H9 (cell line): Measurements from ENCODE around the gene WDR75. TPM values are rescaled to one million over a fixed set of nuclear protein-coding genes. Genes with fewer than 3 reads are reported as not detected.

ENCODE experiments used
- DNase-seq: peaks from one replicate; pipeline ENCODE4 v3.0.0-alpha.2; 2017
- H2AFZ ChIP-seq: one replicate; pipeline ENCODE4 v1.6.1; 2013; ENCODE audit warnings: mild to moderate bottlenecking, low read length, control low read depth, moderate library complexity
- H2AK5ac ChIP-seq: 2 replicates; pipeline ENCODE4 v1.6.1; 2013; ENCODE audit warnings: low read length, control low read depth, mixed read lengths; ENCODE audit not compliant: insufficient read length
- H2BK120ac ChIP-seq: one replicate; pipeline ENCODE4 v1.6.1; 2013; ENCODE audit warnings: low read depth, mild to moderate bottlenecking, low read length, control low read depth, inconsistent platforms; ENCODE audit not compliant: poor library complexity, severe bottlenecking
- H2BK12ac ChIP-seq: 2 replicates; pipeline ENCODE4 v1.6.1; 2013; ENCODE audit warnings: low read length, control low read depth, mixed read lengths, low read depth; ENCODE audit not compliant: insufficient read length
- H2BK15ac ChIP-seq: 2 replicates; pipeline ENCODE4 v1.6.1; 2013; ENCODE audit warnings: low read depth, low read length, control low read depth
- H2BK20ac ChIP-seq: one replicate; pipeline ENCODE4 v1.6.1; 2013; ENCODE audit warnings: low read depth, mild to moderate bottlenecking, low read length, control low read depth, inconsistent platforms; ENCODE audit not compliant: poor library complexity, severe bottlenecking
- H2BK5ac ChIP-seq: 2 replicates; pipeline ENCODE4 v1.6.1; 2013; ENCODE audit warnings: low read length, control low read depth, mixed read lengths; ENCODE audit not compliant: insufficient read length
- H3K14ac ChIP-seq: 2 replicates; pipeline ENCODE4 v1.6.1; 2013; ENCODE audit warnings: low read length, control low read depth; ENCODE audit not compliant: insufficient read depth
- H3K18ac ChIP-seq: 2 replicates; pipeline ENCODE4 v1.6.1; 2013; ENCODE audit warnings: low read depth, mild to moderate bottlenecking, mixed read lengths, low read length, control low read depth; ENCODE audit not compliant: insufficient read length
- H3K23ac ChIP-seq: 2 replicates; pipeline ENCODE4 v1.6.1; 2013; ENCODE audit warnings: low read length, control low read depth, mixed read lengths, low read depth; ENCODE audit not compliant: insufficient read length
- H3K23me2 ChIP-seq: 2 replicates; pipeline ENCODE4 v1.6.1; 2013; ENCODE audit warnings: low read depth, mild to moderate bottlenecking, mixed read lengths, low read length, control low read depth; ENCODE audit not compliant: insufficient read length, poor library complexity, severe bottlenecking
- H3K27ac ChIP-seq: 2 replicates; pipeline ENCODE4 v1.5.1; 2013; ENCODE audit warnings: low read length, control low read depth, mixed read lengths, low read depth; ENCODE audit not compliant: insufficient read length
- H3K27me3 ChIP-seq: 2 replicates; pipeline ENCODE4 v1.6.1; 2013; ENCODE audit warnings: low read length, control low read depth, inconsistent platforms; ENCODE audit not compliant: insufficient read depth
- H3K4ac ChIP-seq: 2 replicates; pipeline ENCODE4 v1.6.1; 2013; ENCODE audit warnings: low read depth, mild to moderate bottlenecking, control low read depth, inconsistent platforms, low read length, moderate library complexity
- H3K4me1 ChIP-seq: 2 replicates; pipeline ENCODE4 v1.6.1; 2013; ENCODE audit warnings: low read length, control low read depth, inconsistent platforms; ENCODE audit not compliant: insufficient read depth
- H3K4me2 ChIP-seq: 2 replicates; pipeline ENCODE4 v1.6.1; 2013; ENCODE audit warnings: low read length, control low read depth, mixed read lengths; ENCODE audit not compliant: insufficient read length, insufficient read depth
- H3K56ac ChIP-seq: 2 replicates; pipeline ENCODE4 v1.6.1; 2013; ENCODE audit warnings: low read depth, mild to moderate bottlenecking, mixed read lengths, low read length, control low read depth; ENCODE audit not compliant: insufficient read length
- H3K79me1 ChIP-seq: 2 replicates; pipeline ENCODE4 v1.6.1; 2013; ENCODE audit warnings: low read depth, mild to moderate bottlenecking, moderate library complexity, low read length, control low read depth, inconsistent platforms; ENCODE audit not compliant: insufficient read depth, poor library complexity, severe bottlenecking
- H3K79me2 ChIP-seq: 2 replicates; pipeline ENCODE4 v1.6.1; 2013; ENCODE audit warnings: low read length, control low read depth, inconsistent platforms; ENCODE audit not compliant: insufficient read depth
- H3K9ac ChIP-seq: 2 replicates; pipeline ENCODE4 v1.6.1; 2013; ENCODE audit warnings: low read length, control low read depth, mixed read lengths; ENCODE audit not compliant: insufficient read length; ENCODE audit errors: extremely low read depth
- H3K9me3 ChIP-seq: one replicate; pipeline ENCODE4 v1.6.1; 2013; ENCODE audit warnings: low read depth, low read length, inconsistent platforms; ENCODE audit not compliant: control insufficient read depth
- H3T11ph ChIP-seq: one replicate; pipeline ENCODE4 v1.6.1; 2013; ENCODE audit warnings: mild to moderate bottlenecking, low read length, control low read depth, inconsistent platforms
- H4K20me1 ChIP-seq: one replicate; pipeline ENCODE4 v1.6.1; 2013; ENCODE audit not compliant: control insufficient read depth, insufficient read length, insufficient read depth
- H4K5ac ChIP-seq: 2 replicates; pipeline ENCODE4 v1.6.1; 2013; ENCODE audit warnings: low read depth, mild to moderate bottlenecking, mixed read lengths, low read length, control low read depth; ENCODE audit not compliant: insufficient read length
- H4K8ac ChIP-seq: replicated peaks from 2 replicates; pipeline ENCODE4 v1.6.1; 2013; ENCODE audit warnings: low read length, control low read depth, mixed read lengths, low read depth; ENCODE audit not compliant: insufficient read length
- H4K91ac ChIP-seq: 2 replicates; pipeline ENCODE4 v1.6.1; 2013; ENCODE audit warnings: low read depth, mild to moderate bottlenecking, moderate library complexity, mixed read lengths, low read length, control low read depth; ENCODE audit not compliant: insufficient read length
- H3K27ac Mint-ChIP-seq, 3 experiments: 2 replicates in 2 of 3; 3 replicates in 1 of 3; pipeline ENCODE4 v1.8.0; 2020 to 2021; ENCODE audit warnings: mixed read lengths in 3 of 3, mild to moderate bottlenecking in 1 of 3, moderate library complexity in 1 of 3
- H3K27me3 Mint-ChIP-seq: 2 replicates; pipeline ENCODE4 v1.8.0; 2021; ENCODE audit warnings: low read depth, mild to moderate bottlenecking, moderate library complexity, mixed read lengths
- H3K36me3 Mint-ChIP-seq, 3 experiments: 2 replicates in 2 of 3; 3 replicates in 1 of 3; pipeline ENCODE4 v1.8.0; 2020 to 2021; ENCODE audit warnings: low read depth in 3 of 3, mixed read lengths in 3 of 3; ENCODE audit not compliant: insufficient read depth in 1 of 3
- H3K4me1 Mint-ChIP-seq, 2 experiments: 2 replicates each; pipeline ENCODE4 v1.8.0; 2020; ENCODE audit warnings: mixed read lengths in 2 of 2
- H3K4me3 Mint-ChIP-seq, 2 experiments: 2 replicates in 1 of 2; 3 replicates in 1 of 2; pipeline ENCODE4 v1.8.0; 2020 to 2021; ENCODE audit warnings: mild to moderate bottlenecking in 2 of 2, mixed read lengths in 2 of 2, moderate library complexity in 1 of 2
- H3K9me3 Mint-ChIP-seq, 2 experiments: 2 replicates in 1 of 2; 3 replicates in 1 of 2; pipeline ENCODE4 v1.8.0; 2020; ENCODE audit warnings: mild to moderate bottlenecking in 2 of 2, mixed read lengths in 2 of 2, moderate library complexity in 1 of 2
- WGBS: extraction: QIAGEN DNeasy Blood & Tissue Kit; methylation state at CpG from one replicate; pipeline ENCODE4 v1.1.7; 2013; ENCODE audit warnings: missing lambda C conversion rate, low lambda C conversion rate, mixed read lengths; ENCODE audit not compliant: insufficient read length; ENCODE audit errors: extremely low coverage; 5-methylcytosine and 5-hydroxymethylcytosine counted together
- total RNA-seq: library from RNA; stranded (reverse); gene quantifications from 2 replicates; pipeline ENCODE4 v1.2.1, GENCODE V29; 2021
- TF ChIP-seq, protein P1 (sequence below): fragments of 200-600 bp; sonication (generic); conservative IDR thresholded peaks from 3 replicates; pipeline ENCODE4 v1.8.0; 2021; ENCODE audit warnings: antibody characterized with exemption, mild to moderate bottlenecking

The WDR75 gene
- total RNA-seq, 1 experiment from 2014 or later = 80.6 TPM

DNA sequence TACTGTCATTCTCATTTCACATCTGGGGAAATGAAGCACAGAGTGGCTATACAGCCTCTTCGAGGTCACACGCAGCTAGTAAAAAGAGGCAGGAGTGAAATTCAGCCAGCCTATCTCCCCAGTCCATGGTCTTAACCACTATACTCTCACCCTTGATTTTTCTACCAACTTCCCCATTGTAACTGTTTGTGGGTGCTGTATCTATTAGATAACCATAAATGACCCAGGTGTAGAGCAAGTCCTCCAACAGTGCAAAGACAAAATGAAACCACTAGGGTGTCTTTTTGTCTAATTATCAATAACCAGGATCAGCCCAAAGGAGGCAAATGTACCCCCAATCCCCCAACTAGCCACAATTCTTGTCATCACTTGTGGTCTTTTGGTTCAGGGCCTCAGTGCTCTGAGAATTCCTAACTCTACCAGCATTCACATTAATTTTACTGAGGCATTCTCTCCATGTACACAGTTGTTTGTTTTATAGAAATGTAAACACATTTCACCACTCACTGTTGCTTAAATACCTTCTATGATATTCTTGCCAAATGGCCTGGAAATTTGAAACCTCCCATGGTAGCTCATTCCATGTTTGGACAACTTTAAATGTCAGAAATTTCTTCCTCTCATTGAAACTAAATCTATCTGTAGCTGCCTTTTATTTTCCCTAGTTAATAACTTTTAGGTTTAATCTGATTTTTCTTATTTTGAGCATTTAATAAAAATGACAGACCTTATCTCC, 80.6 kb downstream of the WDR75 start:
- Histone ChIP-seq H4K91ac (no peak overlapping the region), H2BK20ac (no peak overlapping the region), H3K23ac (no peak overlapping the region), H3K56ac (no peak overlapping the region), H2AFZ (no peak overlapping the region), H4K20me1 (no peaks in the 10 kb centered on the region), H2BK5ac (no peak overlapping the region), H3K23me2 (no peaks in the 10 kb centered on the region), H4K5ac (no peak overlapping the region), H2AK5ac (no peak overlapping the region), H2BK120ac (no peak overlapping the region), H4K8ac (no peak overlapping the region), H3K9ac (no peak overlapping the region), H3K79me2 (no peaks in the 10 kb centered on the region), H2BK12ac (no peak overlapping the region), H3K79me1 (no peaks in the 10 kb centered on the region), H2BK15ac (no peak overlapping the region), H3K4me2 (no peak overlapping the region), H3K4me1 (no peaks in the 10 kb centered on the region), H3K27ac (no peak overlapping the region), H3K14ac (no peak overlapping the region), H3T11ph (no peak overlapping the region), H3K4ac (no peak overlapping the region), H3K18ac (no peak overlapping the region), H3K9me3 (no peaks in the 10 kb centered on the region), H3K27me3 (no peaks in the 10 kb centered on the region)
- no peak overlapping the region for H3K4me3 Mint-ChIP-seq
- H3K27me3 Mint-ChIP-seq = no peaks in the 10 kb centered on the region
- peaks cover 0 to 4% of the 10 kb centered on the region in 2 experiments; a peak in 2 of 4 replicates for H3K4me1 Mint-ChIP-seq
- no peaks in the 10 kb centered on the region for H3K36me3 Mint-ChIP-seq
- no peaks in the 10 kb centered on the region for H3K9me3 Mint-ChIP-seq
- no CpG with 5 or more reads among the region's 2 CpGs for WGBS
- TF ChIP-seq, protein P1, sequence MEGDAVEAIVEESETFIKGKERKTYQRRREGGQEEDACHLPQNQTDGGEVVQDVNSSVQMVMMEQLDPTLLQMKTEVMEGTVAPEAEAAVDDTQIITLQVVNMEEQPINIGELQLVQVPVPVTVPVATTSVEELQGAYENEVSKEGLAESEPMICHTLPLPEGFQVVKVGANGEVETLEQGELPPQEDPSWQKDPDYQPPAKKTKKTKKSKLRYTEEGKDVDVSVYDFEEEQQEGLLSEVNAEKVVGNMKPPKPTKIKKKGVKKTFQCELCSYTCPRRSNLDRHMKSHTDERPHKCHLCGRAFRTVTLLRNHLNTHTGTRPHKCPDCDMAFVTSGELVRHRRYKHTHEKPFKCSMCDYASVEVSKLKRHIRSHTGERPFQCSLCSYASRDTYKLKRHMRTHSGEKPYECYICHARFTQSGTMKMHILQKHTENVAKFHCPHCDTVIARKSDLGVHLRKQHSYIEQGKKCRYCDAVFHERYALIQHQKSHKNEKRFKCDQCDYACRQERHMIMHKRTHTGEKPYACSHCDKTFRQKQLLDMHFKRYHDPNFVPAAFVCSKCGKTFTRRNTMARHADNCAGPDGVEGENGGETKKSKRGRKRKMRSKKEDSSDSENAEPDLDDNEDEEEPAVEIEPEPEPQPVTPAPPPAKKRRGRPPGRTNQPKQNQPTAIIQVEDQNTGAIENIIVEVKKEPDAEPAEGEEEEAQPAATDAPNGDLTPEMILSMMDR = no peak
- DNase-seq = no peak
- no peak overlapping the region for H3K27ac Mint-ChIP-seq
